ENCODE results near the gene PFKL. TPM values are rescaled to one million over a fixed set of nuclear protein-coding genes. Genes with fewer than 3 reads are reported as not detected.

PFKL gene
- total RNA-seq, 1 experiment from 2014 or later: 67.5 TPM

DNA sequence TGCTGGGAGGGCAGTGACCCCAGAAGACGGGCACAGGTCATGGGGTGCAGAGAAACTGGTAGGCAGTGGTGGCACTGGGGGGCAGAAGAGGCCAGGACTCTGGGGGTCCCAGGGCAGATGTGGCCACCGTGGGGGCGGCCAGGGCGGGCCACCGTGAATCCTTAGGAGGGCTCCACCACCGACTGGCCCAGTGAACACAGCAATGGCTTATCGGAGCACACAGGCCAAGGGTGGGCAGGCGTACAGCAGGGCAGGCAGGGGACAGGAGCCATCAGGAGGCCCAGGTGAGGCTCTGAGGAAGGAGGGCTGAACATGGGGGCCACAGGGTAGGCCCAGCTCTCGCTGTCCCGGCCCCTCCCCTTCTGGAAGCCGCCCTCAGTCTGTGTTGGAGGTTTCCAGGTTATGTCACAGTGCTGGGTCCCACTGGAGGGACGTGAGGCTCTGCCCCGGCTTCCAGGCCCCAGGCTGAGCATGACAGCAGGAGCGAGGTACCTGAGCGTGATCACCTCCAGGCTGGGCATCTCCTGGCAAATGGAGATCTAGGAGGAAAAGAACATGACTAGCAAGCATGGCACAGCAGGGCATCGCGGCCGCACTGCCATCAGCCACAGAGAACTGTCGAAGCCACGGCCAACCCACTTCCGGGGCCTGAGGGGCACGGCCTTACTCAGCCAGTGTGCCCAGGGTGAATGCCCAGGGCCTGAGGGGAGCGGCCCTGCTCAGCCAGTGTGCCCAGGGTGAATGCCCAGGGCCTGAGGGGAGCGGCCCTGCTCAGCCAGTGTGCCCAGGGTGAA is 35.6 kb downstream of the PFKL start:
- H3K79me2 ChIP-seq (ENCODE audit: low read depth): no peaks in the 10 kb centered on the region
- no peak overlapping the region for H3K4me2 ChIP-seq
- no peaks in the 10 kb centered on the region for H4K20me1 ChIP-seq (ENCODE audit: insufficient read depth)
- peaks cover 19% of the 10 kb centered on the region for H3F3A ChIP-seq (ENCODE audit: insufficient read depth, low read depth)
- no peaks in the 10 kb centered on the region for H3K36me3 ChIP-seq (ENCODE audit: low read depth)
- no peak overlapping the region for H3K27ac ChIP-seq
- DNase-seq: no peak
- no peaks in the 10 kb centered on the region for H3K27me3 ChIP-seq (ENCODE audit: insufficient read depth, low read depth)
- TF ChIP-seq, protein P1, sequence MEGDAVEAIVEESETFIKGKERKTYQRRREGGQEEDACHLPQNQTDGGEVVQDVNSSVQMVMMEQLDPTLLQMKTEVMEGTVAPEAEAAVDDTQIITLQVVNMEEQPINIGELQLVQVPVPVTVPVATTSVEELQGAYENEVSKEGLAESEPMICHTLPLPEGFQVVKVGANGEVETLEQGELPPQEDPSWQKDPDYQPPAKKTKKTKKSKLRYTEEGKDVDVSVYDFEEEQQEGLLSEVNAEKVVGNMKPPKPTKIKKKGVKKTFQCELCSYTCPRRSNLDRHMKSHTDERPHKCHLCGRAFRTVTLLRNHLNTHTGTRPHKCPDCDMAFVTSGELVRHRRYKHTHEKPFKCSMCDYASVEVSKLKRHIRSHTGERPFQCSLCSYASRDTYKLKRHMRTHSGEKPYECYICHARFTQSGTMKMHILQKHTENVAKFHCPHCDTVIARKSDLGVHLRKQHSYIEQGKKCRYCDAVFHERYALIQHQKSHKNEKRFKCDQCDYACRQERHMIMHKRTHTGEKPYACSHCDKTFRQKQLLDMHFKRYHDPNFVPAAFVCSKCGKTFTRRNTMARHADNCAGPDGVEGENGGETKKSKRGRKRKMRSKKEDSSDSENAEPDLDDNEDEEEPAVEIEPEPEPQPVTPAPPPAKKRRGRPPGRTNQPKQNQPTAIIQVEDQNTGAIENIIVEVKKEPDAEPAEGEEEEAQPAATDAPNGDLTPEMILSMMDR (conservative IDR thresholded peaks at IDR 0.05): no peak
- no peak for TF ChIP-seq EZH2 (IDR thresholded peaks at IDR 0.05; ENCODE audit: low read depth)
- CTCF ChIA-PET: no interaction called here
- POLR2A ChIA-PET (ENCODE audit: unreplicated experiment): no interaction called here
- H3K4me1 ChIP-seq (replicated peaks; ENCODE audit: insufficient read depth): peaks cover 11% of the 10 kb centered on the region; the same call in 1 of the 2 replicates
- BruUV-seq (replicated peaks): no TSS peak
- no peak overlapping the region for H2AFZ ChIP-seq
- no peak overlapping the region for H3K4me3 ChIP-seq
- intact Hi-C loops (cut with micrococcal nuclease; ENCODE audit: unreplicated experiment): no loop called here
- no peaks in the 10 kb centered on the region for H3K9me2 ChIP-seq (ENCODE audit: insufficient read depth)
- no peaks in the 10 kb centered on the region for H3K9me3 ChIP-seq (ENCODE audit: insufficient read depth, low read depth)

GRCh38 chr21:44337449-44337848 is 37.6 kb downstream of the PFKL start:
- TF ChIP-seq, protein P1 (conservative IDR thresholded peaks at IDR 0.05): no peak
- TF ChIP-seq EZH2 (IDR thresholded peaks at IDR 0.05; ENCODE audit: low read depth): no peak

GRCh38 chr21:44337941-44338895 is 38.4 kb downstream of the PFKL start:
- ChIA-PET CTCF (no interaction called here), POLR2A (ENCODE audit: unreplicated experiment) (interaction anchor here (0.5 to 0.7 kb wide), 3 partner anchors 55 to 589 kb away, joined by 3 to 5 read pairs (median 4); no protein-coding TSS in a partner anchor)
- H3K9me3 ChIP-seq (ENCODE audit: insufficient read depth, low read depth): no peaks in the 10 kb centered on the region
- peaks cover 19% of the 10 kb centered on the region for H3F3A ChIP-seq (ENCODE audit: insufficient read depth, low read depth)
- no peaks in the 10 kb centered on the region for H3K9me2 ChIP-seq (ENCODE audit: insufficient read depth)
- 0 out of 2 replicates have a peak overlapping the region, but pooled peaks have one; percentile 61 for H2AFZ ChIP-seq
- no peak overlapping the region for H3K27ac ChIP-seq
- H3K79me2 ChIP-seq (ENCODE audit: low read depth): no peaks in the 10 kb centered on the region
- no peaks in the 10 kb centered on the region for H3K27me3 ChIP-seq (ENCODE audit: insufficient read depth, low read depth)
- H4K20me1 ChIP-seq (ENCODE audit: insufficient read depth): no peaks in the 10 kb centered on the region
- peak; percentile 67 to 71 for DNase-seq
- H3K4me2 ChIP-seq: peak overlapping the region; percentile 76
- H3K36me3 ChIP-seq (ENCODE audit: low read depth): no peaks in the 10 kb centered on the region
- peak overlapping the region; percentile 50; the same call in 1 of the 2 replicates for H3K4me3 ChIP-seq
- no peak for TF ChIP-seq EZH2 (IDR thresholded peaks at IDR 0.05; ENCODE audit: low read depth)
- TF ChIP-seq, protein P1 (conservative IDR thresholded peaks at IDR 0.05): peak; percentile 44; the same call in 1 of the 2 replicates
- BruUV-seq (replicated peaks): no TSS peak
- peaks cover 11% of the 10 kb centered on the region; the same call in 1 of the 2 replicates for H3K4me1 ChIP-seq (replicated peaks; ENCODE audit: insufficient read depth)
- intact Hi-C loops (cut with micrococcal nuclease; ENCODE audit: unreplicated experiment): no loop called here

More at GRCh38 chr21:44337449-44337848, 37.6 kb downstream of the PFKL start:
- no peaks in the 10 kb centered on the region for H4K20me1 ChIP-seq (ENCODE audit: insufficient read depth)
- no TSS peak for BruUV-seq (replicated peaks)
- no peak overlapping the region for H2AFZ ChIP-seq
- H3K9me2 ChIP-seq (ENCODE audit: insufficient read depth): no peaks in the 10 kb centered on the region
- DNase-seq: no peak
- H3K27ac ChIP-seq: no peak overlapping the region
- no peak overlapping the region; the same call in 1 of the 2 replicates for H3K4me3 ChIP-seq
- peak overlapping the region; percentile 76; the same call in 1 of the 2 replicates for H3K4me2 ChIP-seq
- H3K79me2 ChIP-seq (ENCODE audit: low read depth): no peaks in the 10 kb centered on the region
- no peaks in the 10 kb centered on the region for H3K36me3 ChIP-seq (ENCODE audit: low read depth)
- intact Hi-C loops (cut with micrococcal nuclease; ENCODE audit: unreplicated experiment): no loop called here
- H3K9me3 ChIP-seq (ENCODE audit: insufficient read depth, low read depth): no peaks in the 10 kb centered on the region
- no peaks in the 10 kb centered on the region for H3K27me3 ChIP-seq (ENCODE audit: insufficient read depth, low read depth)
- H3F3A ChIP-seq (ENCODE audit: insufficient read depth, low read depth): peaks cover 19% of the 10 kb centered on the region
- CTCF ChIA-PET: no interaction called here
- H3K4me1 ChIP-seq (replicated peaks; ENCODE audit: insufficient read depth): peaks cover 11% of the 10 kb centered on the region; the same call in 1 of the 2 replicates
- POLR2A ChIA-PET (ENCODE audit: unreplicated experiment): no interaction called here

Data from PC-9 (cell line).